GM12878 (cell line): ENCODE measurements around the gene TSC2.
"Not testable (repeated sequence)": the region's sequence is repeated elsewhere in the genome, so short reads cannot be mapped to it uniquely, and the experiment has no call there.

Experiments used
- MXI1 ChIP-seq: fragments of 150-350 bp; IDR thresholded peaks from 2 replicates; pipeline ENCODE4 v1.6.1; 2011; ENCODE audit warnings: low read depth, mild to moderate bottlenecking, inconsistent platforms, low read length, improper control_type of control experiment
- YY1 ChIP-seq: IDR thresholded peaks from 2 replicates; pipeline ENCODE4 v1.6.1; 2011; ENCODE audit warnings: low read depth, mild to moderate bottlenecking, low read length

- not testable (repeated sequence) for TF ChIP-seq YY1, MXI1
Measured at GRCh38 chr16:2114885-2115590, 67.3 kb downstream of the TSC2 start.
